ENCODE measurements around the gene FAM161B.
"Not testable (repeated sequence)": the region's sequence is repeated elsewhere in the genome, so short reads cannot be mapped to it uniquely, and the experiment has no call there.

The FAM161B gene

DNA sequence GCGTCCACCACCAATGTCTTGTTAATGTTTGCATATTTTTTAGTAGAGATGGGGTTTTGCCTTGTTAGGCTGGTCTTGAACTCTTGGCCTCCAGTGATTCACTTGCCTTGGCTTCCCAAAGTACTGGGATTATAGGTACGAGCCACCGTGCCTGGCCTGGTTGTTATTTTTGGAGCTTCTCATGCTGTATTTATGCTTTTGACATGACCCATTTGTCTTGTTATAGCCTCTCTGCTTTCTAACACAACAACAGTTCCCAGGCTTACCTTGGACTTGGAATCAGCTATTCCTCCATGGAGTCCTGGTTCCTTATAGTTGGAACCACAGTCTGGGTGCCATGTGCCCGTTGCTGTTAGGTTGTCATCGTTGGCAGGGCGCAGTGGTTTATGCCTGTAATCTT is 33.6 kb downstream of the FAM161B start:
- ChIA-PET CTCF (no interaction called here), POLR2A (interaction anchor here (0.6 kb wide), 1 partner anchor 69 kb away, joined by 3 read pairs; no protein-coding TSS in a partner anchor)
- no peak for TF ChIP-seq NFRKB (IDR thresholded peaks at IDR 0.05)
- no peak for TF ChIP-seq FOXK2 (IDR thresholded peaks at IDR 0.05)
- TF ChIP-seq ARNT (IDR thresholded peaks at IDR 0.05) = no peak
- TF ChIP-seq, protein P1, sequence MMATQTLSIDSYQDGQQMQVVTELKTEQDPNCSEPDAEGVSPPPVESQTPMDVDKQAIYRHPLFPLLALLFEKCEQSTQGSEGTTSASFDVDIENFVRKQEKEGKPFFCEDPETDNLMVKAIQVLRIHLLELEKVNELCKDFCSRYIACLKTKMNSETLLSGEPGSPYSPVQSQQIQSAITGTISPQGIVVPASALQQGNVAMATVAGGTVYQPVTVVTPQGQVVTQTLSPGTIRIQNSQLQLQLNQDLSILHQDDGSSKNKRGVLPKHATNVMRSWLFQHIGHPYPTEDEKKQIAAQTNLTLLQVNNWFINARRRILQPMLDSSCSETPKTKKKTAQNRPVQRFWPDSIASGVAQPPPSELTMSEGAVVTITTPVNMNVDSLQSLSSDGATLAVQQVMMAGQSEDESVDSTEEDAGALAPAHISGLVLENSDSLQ (IDR thresholded peaks at IDR 0.05) = no peak
- TF ChIP-seq L3MBTL2 (conservative IDR thresholded peaks at IDR 0.05) = no peak
- no peak for DNase-seq (ENCODE audit: extremely low spot score)

DNA sequence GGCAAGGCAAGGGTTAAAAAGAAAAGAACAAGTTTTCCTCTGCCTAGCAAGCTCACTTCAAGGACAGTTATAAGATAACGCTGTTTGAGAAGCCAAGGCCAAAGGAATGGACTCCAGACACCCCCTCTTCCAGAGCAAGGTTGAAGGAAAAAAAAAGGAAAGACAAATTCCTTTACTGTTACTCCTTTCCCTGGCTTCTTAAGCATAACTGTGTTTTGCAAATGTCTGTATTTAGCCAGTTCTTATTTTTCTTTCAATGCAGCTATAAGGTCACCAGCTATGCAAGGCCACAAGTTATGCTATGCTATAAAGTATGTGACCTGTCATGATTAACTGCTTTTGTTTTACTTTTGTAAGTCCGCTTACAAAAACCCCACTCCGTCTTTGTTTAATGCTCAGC is 36.6 kb downstream of the FAM161B start:
- TF ChIP-seq BHLHE40 (IDR thresholded peaks at IDR 0.05; ENCODE audit: borderline replicate concordance) = no peak
- no peak for TF ChIP-seq ARNT (IDR thresholded peaks at IDR 0.05)
- no peak for TF ChIP-seq ELF4 (IDR thresholded peaks at IDR 0.05)
- no peak for TF ChIP-seq FOXM1 (IDR thresholded peaks at IDR 0.05; ENCODE audit: borderline replicate concordance)
- no peak for DNase-seq (ENCODE audit: extremely low spot score)
- ChIA-PET CTCF (no interaction called here), POLR2A (no interaction called here)

DNA sequence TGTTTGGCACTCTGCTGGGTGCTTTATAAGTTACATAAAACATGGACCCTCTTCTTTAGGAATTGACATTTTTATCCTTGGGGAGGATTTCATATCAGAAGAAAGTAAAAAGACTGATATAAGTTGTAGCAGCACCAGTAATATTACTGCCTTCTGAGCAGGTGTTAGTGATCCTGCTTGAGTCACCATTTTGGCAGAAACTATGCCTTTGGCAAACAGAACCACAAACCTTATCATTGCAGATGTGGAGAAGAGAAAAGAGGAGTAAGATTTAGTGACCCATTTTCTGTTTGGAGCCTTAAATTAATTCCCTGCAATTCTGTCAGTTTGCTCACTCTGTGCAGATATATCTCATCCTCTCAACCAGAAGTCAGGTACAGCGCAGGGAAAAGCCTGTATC is 40.2 kb downstream of the FAM161B start:
- no peak for TF ChIP-seq ZNF384 (IDR thresholded peaks at IDR 0.05)
- TF ChIP-seq CTBP1 (IDR thresholded peaks at IDR 0.05; ENCODE audit: borderline replicate concordance) = no peak
- no peak for TF ChIP-seq FOXK2 (IDR thresholded peaks at IDR 0.05)
- no peak for TF ChIP-seq FOXM1 (IDR thresholded peaks at IDR 0.05; ENCODE audit: borderline replicate concordance)
- TF ChIP-seq TARDBP (IDR thresholded peaks at IDR 0.05) = no peak
- TF ChIP-seq LEF1 (IDR thresholded peaks at IDR 0.05; ENCODE audit: borderline replicate concordance) = no peak
- TF ChIP-seq L3MBTL2 (conservative IDR thresholded peaks at IDR 0.05) = no peak
- no peak for TF ChIP-seq BHLHE40 (IDR thresholded peaks at IDR 0.05; ENCODE audit: borderline replicate concordance)
- no peak for TF ChIP-seq NFRKB (IDR thresholded peaks at IDR 0.05)
- no peak for TF ChIP-seq ELF4 (IDR thresholded peaks at IDR 0.05)
- TF ChIP-seq SUZ12 (IDR thresholded peaks at IDR 0.05) = no peak
- TF ChIP-seq HDGF (IDR thresholded peaks at IDR 0.05; ENCODE audit: borderline replicate concordance) = no peak
- no peak for TF ChIP-seq SP1 (IDR thresholded peaks at IDR 0.05)
- no peak for TF ChIP-seq ARNT (IDR thresholded peaks at IDR 0.05)
- TF ChIP-seq, protein P1 (IDR thresholded peaks at IDR 0.05) = no peak
- TF ChIP-seq FOXA1 (IDR thresholded peaks at IDR 0.05) = no peak
- no peak for DNase-seq (ENCODE audit: extremely low spot score)
- ChIA-PET CTCF (no interaction called here), POLR2A (no interaction called here)

DNA sequence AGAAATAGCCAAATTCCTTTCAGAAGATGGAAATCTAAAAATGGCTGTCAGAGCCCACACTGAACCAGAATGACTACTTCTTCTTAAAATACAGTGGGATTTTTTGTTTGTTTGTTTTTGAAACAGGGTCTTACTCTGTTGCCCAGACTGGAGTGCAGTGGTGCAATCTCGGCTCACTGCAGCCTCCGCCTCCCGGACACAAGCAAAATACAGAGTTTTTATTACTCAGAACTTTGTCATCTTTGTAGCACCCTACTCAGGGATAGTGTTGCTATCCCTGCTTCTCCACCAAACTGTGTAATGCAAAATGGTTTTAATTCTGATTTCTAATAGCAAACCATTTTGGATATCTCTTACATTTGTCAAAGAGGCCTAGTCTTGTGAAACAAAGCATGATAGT is 46.9 kb downstream of the FAM161B start:
- ChIA-PET CTCF (no interaction called here), POLR2A (no interaction called here)
- TF ChIP-seq ZNF384 (IDR thresholded peaks at IDR 0.05) (no peak), CTBP1 (IDR thresholded peaks at IDR 0.05; ENCODE audit: borderline replicate concordance) (no peak), SUZ12 (IDR thresholded peaks at IDR 0.05) (no peak)
- DNase-seq (ENCODE audit: extremely low spot score) = no peak

DNA sequence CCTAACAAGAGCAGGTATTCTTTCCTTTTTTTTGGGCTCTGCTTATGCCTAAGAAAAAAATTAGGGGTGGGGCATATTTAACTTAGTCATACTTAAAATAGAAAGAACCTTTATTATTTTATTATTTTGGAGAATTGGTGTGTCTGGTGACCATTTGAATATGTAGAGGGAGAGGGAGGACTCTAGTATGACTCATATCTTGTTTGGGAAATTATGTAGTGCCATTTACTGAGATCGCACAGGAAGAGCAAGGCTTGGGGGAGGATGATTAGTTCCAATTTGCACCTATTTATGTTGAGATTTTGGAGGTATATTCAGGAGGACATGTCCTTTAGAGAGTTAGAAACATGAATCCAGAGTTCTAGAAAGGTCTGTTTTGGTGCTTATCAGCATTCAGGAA is 53.4 kb downstream of the FAM161B start:
- ChIA-PET CTCF (no interaction called here), POLR2A (interaction anchor here (1.1 to 1.6 kb wide), 2 partner anchors 10 to 45 kb away, joined by 3 to 5 read pairs; partner anchors contain the start of genes PTGR2 and ZNF410)
- no peak for TF ChIP-seq SUZ12 (IDR thresholded peaks at IDR 0.05)
- no peak for TF ChIP-seq L3MBTL2 (conservative IDR thresholded peaks at IDR 0.05)
- no peak for TF ChIP-seq HDGF (IDR thresholded peaks at IDR 0.05; ENCODE audit: borderline replicate concordance)
- no peak for TF ChIP-seq ELF4 (IDR thresholded peaks at IDR 0.05)
- no peak for TF ChIP-seq TARDBP (IDR thresholded peaks at IDR 0.05)
- TF ChIP-seq CTBP1 (IDR thresholded peaks at IDR 0.05; ENCODE audit: borderline replicate concordance) = no peak
- TF ChIP-seq FOXA1 (IDR thresholded peaks at IDR 0.05) = no peak
- TF ChIP-seq FOXM1 (IDR thresholded peaks at IDR 0.05; ENCODE audit: borderline replicate concordance) = no peak
- no peak for TF ChIP-seq FOXK2 (IDR thresholded peaks at IDR 0.05)
- no peak for TF ChIP-seq SP1 (IDR thresholded peaks at IDR 0.05)
- no peak for TF ChIP-seq NFRKB (IDR thresholded peaks at IDR 0.05)
- TF ChIP-seq, protein P1 (IDR thresholded peaks at IDR 0.05) = no peak
- no peak for TF ChIP-seq BHLHE40 (IDR thresholded peaks at IDR 0.05; ENCODE audit: borderline replicate concordance)
- TF ChIP-seq ZNF384 (IDR thresholded peaks at IDR 0.05) = no peak
- no peak for TF ChIP-seq ARNT (IDR thresholded peaks at IDR 0.05)
- no peak for TF ChIP-seq LEF1 (IDR thresholded peaks at IDR 0.05; ENCODE audit: borderline replicate concordance)
- no peak for DNase-seq (ENCODE audit: extremely low spot score)

DNA sequence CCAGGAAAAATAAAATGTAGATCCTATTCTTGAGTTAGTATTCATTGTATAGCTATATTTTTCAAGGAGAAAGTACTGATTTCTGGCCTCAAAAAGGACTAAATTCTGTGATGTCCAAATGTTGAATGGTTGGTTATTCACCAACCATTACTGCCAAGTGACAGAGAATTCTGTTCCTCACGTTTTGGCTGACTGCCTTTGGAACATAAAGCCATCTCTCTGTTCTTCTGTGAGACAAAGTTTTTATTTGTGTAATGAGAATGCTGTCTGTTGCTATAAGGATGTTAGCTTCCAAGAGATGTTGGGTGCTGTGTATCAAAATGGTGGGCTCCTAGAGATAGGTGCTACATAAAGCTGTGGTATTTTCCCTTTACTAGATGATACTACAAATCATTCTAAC is 54.0 kb downstream of the FAM161B start:
- TF ChIP-seq HDGF (IDR thresholded peaks at IDR 0.05; ENCODE audit: borderline replicate concordance) (no peak), NFRKB (IDR thresholded peaks at IDR 0.05) (no peak), FOXA1 (IDR thresholded peaks at IDR 0.05) (no peak), LEF1 (IDR thresholded peaks at IDR 0.05; ENCODE audit: borderline replicate concordance) (no peak), CTBP1 (IDR thresholded peaks at IDR 0.05; ENCODE audit: borderline replicate concordance) (no peak), BHLHE40 (IDR thresholded peaks at IDR 0.05; ENCODE audit: borderline replicate concordance) (no peak), ZNF384 (IDR thresholded peaks at IDR 0.05) (no peak)
- TF ChIP-seq, protein P1 (IDR thresholded peaks at IDR 0.05) = no peak
- CTCF ChIA-PET = no interaction called here
- POLR2A ChIA-PET = interaction anchor here (0.8 to 1.6 kb wide), 2 partner anchors 10 to 44 kb away, joined by 3 to 5 read pairs; partner anchors contain the start of genes PTGR2 and ZNF410
- no peak for DNase-seq (ENCODE audit: extremely low spot score)

DNA sequence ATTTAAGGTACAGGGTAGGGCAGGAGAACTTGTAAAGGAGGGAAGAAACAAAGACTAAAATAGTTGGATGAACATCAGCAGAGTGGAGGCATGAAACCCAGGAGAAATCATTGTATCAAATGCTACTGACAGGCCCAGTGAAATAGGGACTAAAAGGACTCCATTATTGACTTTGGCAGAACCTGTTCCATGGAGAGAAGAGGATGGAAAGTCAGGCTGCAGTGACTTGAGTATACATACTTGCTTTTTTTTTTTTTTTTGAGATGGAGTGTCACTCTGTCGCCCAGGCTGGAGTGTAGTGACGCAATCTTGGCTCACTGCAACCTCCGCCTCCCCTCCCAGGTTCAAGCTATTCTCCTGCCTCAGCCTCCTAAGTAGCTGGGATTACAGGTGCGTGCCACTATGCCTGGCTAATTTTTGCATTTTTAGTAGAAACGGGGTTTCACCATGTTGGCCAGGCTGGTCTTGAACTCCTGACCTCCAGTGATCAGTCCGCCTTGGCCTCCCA is 55.7 kb downstream of the FAM161B start:
- CTCF ChIA-PET; DNase-seq (ENCODE audit: extremely low spot score): not testable (repeated sequence)
- POLR2A ChIA-PET = interaction anchor here (0.9 kb wide), 1 partner anchor 43 kb away, joined by 3 read pairs; the partner anchor contains the start of gene PTGR2

All from HEK293T (cell line).